Measurements from ENCODE around the gene ACER2.
"Not testable (repeated sequence)": the region's sequence is repeated elsewhere in the genome, so short reads cannot be mapped to it uniquely, and the experiment has no call there.

ACER2 gene

DNA sequence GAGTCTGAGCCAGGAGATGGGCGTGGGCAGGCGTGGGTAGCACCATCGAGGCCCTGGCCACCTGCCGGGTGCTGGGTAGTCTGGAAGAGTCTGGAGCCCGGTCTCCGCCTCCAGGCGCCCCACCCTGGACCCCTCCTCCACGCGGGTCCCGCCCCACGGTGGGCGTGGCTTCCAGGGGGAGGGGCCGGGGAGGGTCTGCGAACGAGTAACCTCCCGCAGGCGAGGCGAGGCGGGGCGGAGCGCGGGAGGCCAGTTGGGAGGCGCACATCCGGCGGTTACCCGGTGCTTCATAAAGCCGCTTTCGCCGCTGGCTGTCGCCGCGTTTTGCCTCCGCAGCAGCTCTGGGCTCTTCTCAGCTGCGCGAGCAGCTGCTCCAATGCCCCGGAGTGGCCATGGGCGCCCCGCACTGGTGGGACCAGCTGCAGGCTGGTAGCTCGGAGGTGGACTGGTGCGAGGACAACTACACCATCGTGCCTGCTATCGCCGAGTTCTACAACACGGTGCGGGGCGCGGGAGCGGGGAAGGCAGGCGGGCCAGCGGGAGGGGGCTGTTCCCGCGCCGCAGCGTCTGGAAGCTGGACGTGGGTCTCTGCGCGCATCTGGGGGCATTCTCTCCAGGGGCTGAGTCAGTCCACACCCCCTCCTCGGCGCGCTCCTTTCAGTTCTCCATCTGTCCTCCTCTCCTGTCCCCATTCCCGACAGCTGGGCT lies at the start of gene ACER2:
ACER2 (plus strand) TSS at position 317 of the 708 bp plus-strand sequence; CDS start at position 393, 76 bp downstream.
- peak; percentile 4 for DNase-seq

GRCh38 chr9:19369107-19369506 lies 39.7 kb upstream of the ACER2 start:
- no peak for DNase-seq

- DNase-seq = no peak
These were observed 36.9 kb upstream of the ACER2 start for GRCh38 chr9:19371942-19372341.

DNA sequence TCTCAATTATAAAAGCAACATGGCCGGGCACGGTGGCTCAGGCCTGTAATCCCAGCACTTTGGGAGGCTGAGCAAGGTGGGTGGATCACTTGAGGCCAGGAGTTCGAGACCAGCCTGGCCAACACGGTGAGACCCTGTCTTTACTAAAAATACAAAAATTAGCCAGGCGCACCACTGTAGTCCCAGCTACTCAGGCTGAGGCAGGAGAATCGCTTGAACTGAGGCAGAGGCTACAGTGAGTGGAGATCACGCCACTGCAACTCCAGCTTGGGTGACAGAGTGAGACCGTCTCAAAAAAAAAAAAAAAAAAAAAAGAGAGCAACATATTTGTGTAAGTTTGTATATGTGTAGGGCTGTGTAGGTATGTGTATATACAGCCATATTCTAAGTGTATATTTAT lies 36.2 kb upstream of the ACER2 start:
- DNase-seq = no peak

DNA sequence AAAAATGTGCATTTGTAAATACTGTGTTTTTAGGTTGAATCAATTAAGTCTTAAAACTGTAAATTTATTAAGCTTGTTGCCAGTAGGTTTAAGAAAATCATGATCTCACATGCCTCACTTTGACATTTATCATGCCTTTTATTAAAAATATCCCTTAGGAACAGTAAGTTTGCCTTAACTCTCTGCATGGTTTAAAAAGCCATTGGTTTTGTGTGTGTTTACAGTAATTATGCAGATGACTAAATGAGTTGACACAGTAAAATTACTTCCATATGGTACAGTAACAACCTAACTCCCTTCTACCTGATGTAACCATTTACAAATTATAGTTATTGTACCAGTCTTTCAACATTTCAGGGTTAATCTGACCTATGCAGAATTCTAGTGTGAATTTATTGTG lies 35.3 kb upstream of the ACER2 start:
- DNase-seq = no peak

- DNase-seq = no peak
These were observed 33.3 kb upstream of the ACER2 start for GRCh38 chr9:19375538-19375937.

- DNase-seq = no peak
These were observed 31.9 kb upstream of the ACER2 start for GRCh38 chr9:19376931-19377330.

DNA sequence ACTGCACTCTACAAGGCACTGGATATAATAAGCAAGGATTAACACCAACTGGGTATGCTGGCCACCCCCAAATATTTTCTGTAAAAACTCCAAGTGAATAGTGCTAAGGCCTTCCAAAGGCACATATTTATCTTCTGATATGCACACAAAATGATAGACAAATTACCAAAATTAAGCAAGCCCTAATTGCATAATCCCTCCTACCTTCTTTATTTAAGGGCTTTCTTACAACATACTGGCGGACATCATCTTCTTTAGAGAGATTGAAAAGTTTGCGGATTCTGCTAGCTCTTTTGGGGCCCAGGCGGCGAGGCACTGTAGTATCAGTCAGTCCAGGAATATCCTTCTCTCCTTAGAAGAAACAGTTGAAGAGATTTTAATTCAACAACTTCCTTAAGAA lies 30.6 kb upstream of the ACER2 start:
- DNase-seq = no peak

- no peak for DNase-seq
These were observed 30.2 kb upstream of the ACER2 start for GRCh38 chr9:19378647-19379046.

GRCh38 chr9:19379283-19379682 lies 29.5 kb upstream of the ACER2 start:
- DNase-seq = no peak

DNA sequence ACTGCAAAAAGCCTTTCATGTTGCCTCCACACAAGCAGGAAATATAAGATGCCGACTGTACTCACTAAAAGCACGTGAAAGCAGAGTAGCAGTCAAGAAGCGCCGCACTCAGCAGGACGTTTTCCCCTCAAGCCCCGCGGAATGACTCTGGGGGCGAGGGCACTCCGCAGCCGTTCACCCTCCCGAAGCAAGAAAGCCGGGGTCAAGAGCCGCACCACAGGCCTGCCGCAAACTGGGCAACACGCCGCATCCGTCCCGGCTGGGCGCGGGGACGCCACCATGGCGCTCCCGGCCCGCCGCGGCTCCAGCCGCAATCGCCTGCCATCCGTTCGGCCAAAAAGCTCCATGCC lies 29.1 kb upstream of the ACER2 start:
- DNase-seq = no peak

DNA sequence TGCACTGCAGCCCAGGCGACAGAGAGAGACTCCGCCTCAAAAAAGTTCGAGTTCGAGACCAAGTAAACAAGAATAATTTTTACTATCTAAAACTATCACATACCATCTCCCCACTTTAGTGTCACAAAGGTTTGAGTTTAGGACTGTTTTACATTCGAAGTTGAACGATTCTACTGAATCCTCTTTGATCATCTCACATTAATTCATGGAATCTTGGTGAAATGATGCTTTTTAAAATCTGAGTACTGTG lies 28.1 kb upstream of the ACER2 start:
- no peak for DNase-seq

DNA sequence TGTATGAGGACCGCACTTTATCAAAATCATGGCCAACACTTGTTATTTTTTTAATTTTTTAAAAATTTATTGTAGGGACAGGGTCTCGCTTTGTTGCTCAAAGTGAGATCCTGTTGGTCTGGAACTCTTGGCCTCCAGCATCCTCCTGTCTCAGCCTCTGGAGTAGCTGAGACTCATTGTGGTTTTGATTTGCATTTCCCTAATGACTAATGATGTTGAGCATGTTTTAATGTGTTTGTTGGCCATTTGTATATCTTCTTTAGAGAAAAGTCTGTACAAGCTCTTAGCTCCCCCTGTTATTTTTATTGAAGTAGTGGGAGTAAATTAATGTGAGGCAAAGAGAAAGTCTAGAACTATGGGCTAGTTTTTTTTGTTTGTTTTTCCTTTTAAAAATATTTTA lies 27.2 kb upstream of the ACER2 start:
- DNase-seq = no peak

DNA sequence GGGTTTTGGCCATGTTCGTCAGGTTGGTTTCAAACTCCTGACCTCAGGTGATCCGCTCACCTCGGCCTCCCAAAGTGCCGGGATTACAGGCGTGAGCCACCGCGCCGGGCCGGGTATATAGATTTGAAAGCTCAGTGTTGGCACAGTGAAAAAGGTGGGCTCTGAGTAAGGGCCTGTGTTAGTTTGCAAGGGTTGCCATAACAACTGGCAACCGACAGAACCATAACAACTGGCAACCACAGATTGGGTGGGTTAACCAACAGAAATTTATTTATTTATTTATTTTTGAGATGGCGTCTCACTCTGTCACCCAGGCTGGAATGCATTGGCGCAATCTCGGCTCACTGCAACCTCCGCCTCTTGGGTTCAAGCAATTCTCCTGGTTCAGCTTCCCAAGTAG lies 23.6 kb upstream of the ACER2 start:
- not testable (repeated sequence) for DNase-seq

DNA sequence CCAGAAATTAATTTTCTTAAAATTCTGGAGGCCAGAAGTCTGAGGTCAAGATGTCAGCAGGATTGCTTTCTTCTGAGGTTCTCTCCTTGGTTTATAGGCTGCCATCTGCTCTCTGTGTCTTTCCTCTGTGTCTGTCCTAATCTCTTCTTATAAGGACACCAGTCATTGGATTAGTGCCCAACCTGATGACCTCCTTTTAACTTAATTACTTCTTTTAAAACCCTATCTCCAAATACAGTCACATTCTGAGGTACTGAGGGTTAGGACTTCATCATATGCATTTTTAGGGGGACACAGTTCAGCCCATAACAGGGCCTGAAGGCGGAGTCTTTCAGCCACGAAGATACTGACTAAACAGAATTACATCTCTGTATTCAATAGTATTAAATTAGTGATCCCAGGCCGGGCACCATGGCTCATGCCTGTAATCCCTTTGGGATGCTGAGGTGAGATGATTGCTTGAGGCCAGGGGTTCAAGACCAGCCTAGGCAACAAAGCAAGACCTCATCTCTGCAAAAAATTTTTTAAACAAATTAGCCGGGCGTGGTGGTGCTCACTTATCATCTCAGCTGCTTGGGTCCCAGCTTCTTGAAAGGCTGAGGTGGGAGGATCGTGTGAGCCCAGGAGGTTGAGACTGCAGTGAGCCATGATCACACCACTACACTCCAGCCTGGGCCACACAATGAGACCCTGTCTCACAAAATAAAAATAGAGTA lies 22.9 kb upstream of the ACER2 start:
- DNase-seq = no peak

DNA sequence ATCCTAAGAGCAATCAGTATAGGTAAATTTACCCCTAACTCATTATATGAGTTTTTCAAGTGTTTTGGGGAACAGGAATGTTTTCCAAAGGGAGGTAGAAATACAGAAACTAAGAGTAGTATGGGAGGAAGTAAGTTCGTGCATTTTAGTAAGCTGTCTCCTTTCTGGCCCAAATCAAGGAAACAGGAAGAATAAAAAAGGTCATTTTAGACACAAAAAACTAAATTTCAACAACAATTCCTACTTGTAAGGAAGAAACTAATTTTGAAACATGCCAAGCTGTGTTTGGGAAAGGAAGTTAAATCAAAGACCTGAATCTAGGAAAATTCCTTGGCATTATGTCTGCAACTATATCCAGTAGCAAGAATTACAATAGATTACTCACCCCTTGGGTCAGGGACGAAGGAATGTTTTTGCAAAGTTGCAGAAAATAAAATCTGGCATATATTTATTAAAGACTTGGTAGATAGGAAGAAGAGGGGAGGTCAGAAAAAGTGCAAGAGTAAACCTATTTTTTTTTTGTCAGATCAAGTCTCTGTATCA lies 22.2 kb upstream of the ACER2 start:
- no peak for DNase-seq

DNA sequence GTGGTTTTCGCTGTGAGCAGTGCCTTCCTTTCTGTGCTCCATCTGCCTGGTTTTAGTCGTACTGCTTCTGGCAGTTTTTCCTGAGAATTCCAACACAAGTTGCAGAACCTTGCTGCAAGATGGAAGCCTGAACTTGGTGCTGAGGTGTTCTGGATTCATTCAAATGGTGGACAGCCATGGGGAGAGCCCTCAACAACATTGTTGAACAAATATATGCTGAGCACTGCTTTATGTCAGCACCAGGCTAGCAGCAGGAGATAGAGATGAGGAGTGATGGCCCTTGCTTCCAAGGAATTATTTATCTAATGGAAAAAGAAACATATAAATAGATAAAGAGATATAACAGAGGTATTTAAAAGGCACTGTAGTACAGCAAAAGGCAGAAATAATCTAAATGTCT lies 21.5 kb upstream of the ACER2 start:
- no peak for DNase-seq

GRCh38 chr9:19389539-19389938 lies 19.3 kb upstream of the ACER2 start:
- not testable (repeated sequence) for DNase-seq

DNA sequence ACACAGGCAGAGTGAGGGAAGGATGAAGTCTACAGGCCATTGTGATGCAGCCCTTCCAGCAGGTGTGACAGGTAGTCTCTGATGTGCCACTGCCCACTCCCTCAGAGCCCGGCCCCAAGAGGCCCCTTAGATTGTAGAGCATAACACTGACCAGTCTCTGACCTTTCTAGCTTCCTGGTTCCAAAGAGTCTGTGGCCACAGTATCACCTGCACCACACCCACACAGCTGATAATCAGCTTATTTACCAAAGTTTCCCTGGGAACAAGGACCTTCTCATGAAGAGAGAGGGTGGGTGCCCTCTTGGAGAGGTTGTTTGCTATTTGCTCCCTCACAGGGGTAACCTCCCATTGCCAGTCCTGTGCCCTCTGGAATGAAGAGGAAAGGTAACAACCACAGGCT lies 11.0 kb upstream of the ACER2 start:
- DNase-seq = no peak

- DNase-seq = not testable (repeated sequence)
These were observed 5.6 kb upstream of the ACER2 start for GRCh38 chr9:19403231-19403630.

- no peak for DNase-seq
These were observed 4.3 kb upstream of the ACER2 start for GRCh38 chr9:19404283-19405075.

DNA sequence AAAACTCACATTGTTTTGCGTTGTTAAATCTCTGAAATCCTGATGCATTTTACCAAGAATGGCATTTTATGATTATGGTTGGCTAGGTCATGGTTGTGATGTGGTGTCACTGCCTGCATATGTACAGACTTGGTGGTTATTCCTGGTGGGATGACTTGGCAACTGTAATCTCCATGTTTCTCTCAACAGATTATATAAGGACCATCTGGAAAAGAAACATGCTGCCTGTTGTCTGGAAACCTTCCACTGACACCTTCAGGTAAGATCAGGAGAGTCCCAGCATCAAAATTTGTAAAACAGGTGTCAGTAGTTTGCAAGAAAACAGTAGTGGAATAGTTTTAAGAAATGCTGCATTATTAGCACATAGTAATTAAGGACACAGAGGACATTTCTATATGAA lies 3.0 kb upstream of the ACER2 start:
- DNase-seq = no peak

DNA sequence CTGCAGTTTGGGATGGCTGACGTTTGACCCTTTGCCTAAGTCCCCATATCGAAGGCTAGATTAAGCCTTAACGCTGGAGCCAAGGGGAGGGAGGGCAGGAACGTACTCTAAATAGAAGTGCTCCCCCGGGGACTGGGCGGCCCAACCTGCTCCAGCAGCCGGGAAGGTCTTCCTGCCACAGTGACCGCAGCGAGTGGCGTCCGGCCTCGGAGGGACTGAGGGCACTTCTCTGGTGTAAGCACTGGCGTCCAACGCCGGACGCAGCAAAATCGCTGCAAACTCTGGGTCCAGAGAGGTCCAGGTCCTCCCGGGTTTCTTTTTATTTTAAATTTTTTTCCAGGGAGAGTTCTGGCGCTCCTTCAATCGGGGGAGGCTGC lies 505 bp upstream of the ACER2 start:
- DNase-seq = no peak

All from NK-92 treated with Interleukin-12 subunit alpha and Interleukin-12 subunit beta, amount 100 ng/mL, for 24 hours (cell line).